ENCODE results near the gene NGFR. TPM values are rescaled to one million over a fixed set of nuclear protein-coding genes. Genes with fewer than 3 reads are reported as not detected.

Gene NGFR
- total RNA-seq, 6 donors from 2014 or later = 1.3 to 2.9 (median 2.2) TPM

GRCh38 chr17:49496867-49497147 is 1.7 kb downstream of the NGFR start:
- Histone ChIP-seq H3K4me3 (peak overlapping the region in 3 of 4 donors; percentile 39 to 54 (median 51)), H3K9me3 (no peaks in the 10 kb centered on the region), H3K4me1 (peaks cover 27 to 37% (median 31%) of the 10 kb centered on the region in 4 donors), H3K27me3 (peaks cover 0 to 58% (median 31%) of the 10 kb centered on the region in 4 donors), H3K36me3 (no peaks in the 10 kb centered on the region), H3K27ac (no peak overlapping the region)
- DNase-seq (no peak), ATAC-seq (ENCODE audit: low FRiP score in 2 of 2) (no peak)
- no peak for TF ChIP-seq POLR2AphosphoS5 (IDR thresholded peaks at IDR 0.05)
- no peak for TF ChIP-seq POLR2A (IDR thresholded peaks at IDR 0.05)
- TF ChIP-seq EP300 (IDR thresholded peaks at IDR 0.05) = no peak
- TF ChIP-seq, protein P1, sequence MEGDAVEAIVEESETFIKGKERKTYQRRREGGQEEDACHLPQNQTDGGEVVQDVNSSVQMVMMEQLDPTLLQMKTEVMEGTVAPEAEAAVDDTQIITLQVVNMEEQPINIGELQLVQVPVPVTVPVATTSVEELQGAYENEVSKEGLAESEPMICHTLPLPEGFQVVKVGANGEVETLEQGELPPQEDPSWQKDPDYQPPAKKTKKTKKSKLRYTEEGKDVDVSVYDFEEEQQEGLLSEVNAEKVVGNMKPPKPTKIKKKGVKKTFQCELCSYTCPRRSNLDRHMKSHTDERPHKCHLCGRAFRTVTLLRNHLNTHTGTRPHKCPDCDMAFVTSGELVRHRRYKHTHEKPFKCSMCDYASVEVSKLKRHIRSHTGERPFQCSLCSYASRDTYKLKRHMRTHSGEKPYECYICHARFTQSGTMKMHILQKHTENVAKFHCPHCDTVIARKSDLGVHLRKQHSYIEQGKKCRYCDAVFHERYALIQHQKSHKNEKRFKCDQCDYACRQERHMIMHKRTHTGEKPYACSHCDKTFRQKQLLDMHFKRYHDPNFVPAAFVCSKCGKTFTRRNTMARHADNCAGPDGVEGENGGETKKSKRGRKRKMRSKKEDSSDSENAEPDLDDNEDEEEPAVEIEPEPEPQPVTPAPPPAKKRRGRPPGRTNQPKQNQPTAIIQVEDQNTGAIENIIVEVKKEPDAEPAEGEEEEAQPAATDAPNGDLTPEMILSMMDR (IDR thresholded peaks at IDR 0.05) = no peak
- 3 to 7% methylated on average over 6 of the region's 13 CpGs for WGBS, 2 donors

- H3K27me3 ChIP-seq = peaks cover 0 to 58% (median 31%) of the 10 kb centered on the region in 4 donors
- DNase-seq (peak in 1 of 2 donors; percentile 87), ATAC-seq (ENCODE audit: low FRiP score in 2 of 2) (peak in 1 of 2 donors; percentile 64)
- H3K27ac ChIP-seq = no peak overlapping the region
- TF ChIP-seq, protein P1 (IDR thresholded peaks at IDR 0.05) = no peak
- TF ChIP-seq POLR2A (IDR thresholded peaks at IDR 0.05) = no peak
- TF ChIP-seq POLR2AphosphoS5 (IDR thresholded peaks at IDR 0.05) = no peak
- TF ChIP-seq EP300 (IDR thresholded peaks at IDR 0.05) = no peak
- WGBS, 2 donors = 1 to 5% methylated on average over 20 to 62 of the region's 75 CpGs
- H3K36me3 ChIP-seq = no peaks in the 10 kb centered on the region
- H3K4me3 ChIP-seq = peak overlapping the region in 3 of 4 donors; percentile 39 to 54 (median 51)
- H3K9me3 ChIP-seq = no peaks in the 10 kb centered on the region
- peaks cover 27 to 37% (median 31%) of the 10 kb centered on the region in 4 donors for H3K4me1 ChIP-seq
Measured at GRCh38 chr17:49497148-49498028, 2.3 kb downstream of the NGFR start.

- no peak overlapping the region for H3K4me3 ChIP-seq
- no peak for TF ChIP-seq POLR2AphosphoS5 (IDR thresholded peaks at IDR 0.05)
- TF ChIP-seq, protein P1 (IDR thresholded peaks at IDR 0.05) = no peak
- TF ChIP-seq POLR2A (IDR thresholded peaks at IDR 0.05) = no peak
- no peak for TF ChIP-seq EP300 (IDR thresholded peaks at IDR 0.05)
- H3K4me1 ChIP-seq = peaks cover 27 to 37% (median 31%) of the 10 kb centered on the region in 4 donors
- no peaks in the 10 kb centered on the region for H3K9me3 ChIP-seq
- WGBS, 2 donors = 25 to 27% methylated on average over 12 of the region's 12 CpGs
- ATAC-seq (ENCODE audit: low FRiP score in 2 of 2) (no peak), DNase-seq (no peak)
- H3K36me3 ChIP-seq = no peaks in the 10 kb centered on the region
- peaks cover 0 to 58% (median 31%) of the 10 kb centered on the region in 4 donors for H3K27me3 ChIP-seq
- no peak overlapping the region for H3K27ac ChIP-seq
Measured at GRCh38 chr17:49498029-49498615, 3.0 kb downstream of the NGFR start.

GRCh38 chr17:49501496-49501895 is 6.4 kb downstream of the NGFR start:
- H3K36me3 ChIP-seq = no peaks in the 10 kb centered on the region
- no peak for ATAC-seq (ENCODE audit: low FRiP score in 2 of 2)
- 61 to 64% methylated on average over 3 of the region's 3 CpGs for WGBS, 2 donors
- no peak overlapping the region for H3K27ac ChIP-seq
- H3K27me3 ChIP-seq = peaks cover 0 to 42% (median 18%) of the 10 kb centered on the region in 4 donors
- H3K9me3 ChIP-seq = no peaks in the 10 kb centered on the region
- H3K4me1 ChIP-seq = peaks cover 14 to 18% (median 15%) of the 10 kb centered on the region in 4 donors
- no peak overlapping the region for H3K4me3 ChIP-seq
- no peak for TF ChIP-seq POLR2A (IDR thresholded peaks at IDR 0.05)
- TF ChIP-seq EP300 (IDR thresholded peaks at IDR 0.05) = no peak
- no peak for TF ChIP-seq POLR2AphosphoS5 (IDR thresholded peaks at IDR 0.05)
- TF ChIP-seq, protein P1 (IDR thresholded peaks at IDR 0.05) = no peak
- DNase-seq = no peak
